ENCODE data around the gene PITPNM3. TPM values are rescaled to one million over a fixed set of nuclear protein-coding genes. Genes with fewer than 3 reads are reported as not detected.

PITPNM3 gene
- total RNA-seq, 2 donors from 2014 or later = 0.70 to 0.81 TPM

GRCh38 chr17:6524520-6524919, 31.8 kb downstream of the PITPNM3 start:
- DNase-seq = no peak

GRCh38 chr17:6523809-6524355, 32.5 kb downstream of the PITPNM3 start:
- H3K27ac Mint-ChIP-seq = no peak overlapping the region
- ATAC-seq (replicated peaks in 1 of 2) = no peak
- H3K27me3 Mint-ChIP-seq (ENCODE audit: low read depth) = peaks cover 6% of the 10 kb centered on the region
- no peaks in the 10 kb centered on the region for H3K36me3 Mint-ChIP-seq (ENCODE audit: insufficient read depth in 2 of 2)
- no peak for DNase-seq
- no peak overlapping the region for H3K4me3 Mint-ChIP-seq
- H3K4me1 Mint-ChIP-seq (ENCODE audit: low read depth) = no peaks in the 10 kb centered on the region
- no peaks in the 10 kb centered on the region for H3K9me3 Mint-ChIP-seq

More at GRCh38 chr17:6524520-6524919, 31.8 kb downstream of the PITPNM3 start:
- Mint-ChIP-seq H3K27ac (no peak overlapping the region), H3K27me3 (ENCODE audit: low read depth) (peaks cover 7% of the 10 kb centered on the region), H3K36me3 (ENCODE audit: insufficient read depth in 2 of 2) (no peaks in the 10 kb centered on the region), H3K4me1 (ENCODE audit: low read depth) (no peaks in the 10 kb centered on the region), H3K4me3 (no peak overlapping the region), H3K9me3 (no peaks in the 10 kb centered on the region)
- ATAC-seq (replicated peaks in 1 of 2) = no peak

GRCh38 chr17:6523330-6523729, 33.0 kb downstream of the PITPNM3 start:
- H3K36me3 Mint-ChIP-seq (ENCODE audit: insufficient read depth in 2 of 2) = no peaks in the 10 kb centered on the region
- H3K4me3 Mint-ChIP-seq = no peak overlapping the region
- no peak for DNase-seq

GRCh38 chr17:6521586-6521985, 34.8 kb downstream of the PITPNM3 start:
- Mint-ChIP-seq H3K4me1 (ENCODE audit: low read depth) (no peaks in the 10 kb centered on the region), H3K27ac (no peak overlapping the region), H3K4me3 (no peak overlapping the region), H3K27me3 (ENCODE audit: low read depth) (no peaks in the 10 kb centered on the region), H3K36me3 (ENCODE audit: insufficient read depth in 2 of 2) (no peaks in the 10 kb centered on the region), H3K9me3 (peaks cover 0 to 1% of the 10 kb centered on the region in 2 donors)
- DNase-seq = no peak
- ATAC-seq (replicated peaks in 1 of 2) = no peak

More at GRCh38 chr17:6523330-6523729, 33.0 kb downstream of the PITPNM3 start:
- ATAC-seq (replicated peaks in 1 of 2) = no peak
- Mint-ChIP-seq H3K4me1 (ENCODE audit: low read depth) (no peaks in the 10 kb centered on the region), H3K9me3 (peaks cover 0 to 1% of the 10 kb centered on the region in 2 donors), H3K27ac (no peak overlapping the region), H3K27me3 (ENCODE audit: low read depth) (peaks cover under 1% of the 10 kb centered on the region)

GRCh38 chr17:6517062-6517461, 39.3 kb downstream of the PITPNM3 start:
- H3K4me3 Mint-ChIP-seq = no peak overlapping the region
- no peaks in the 10 kb centered on the region for H3K36me3 Mint-ChIP-seq (ENCODE audit: insufficient read depth in 2 of 2)
- no peak overlapping the region for H3K27ac Mint-ChIP-seq
- no peak for ATAC-seq (replicated peaks in 1 of 2)
- DNase-seq = no peak
- peaks cover 1 to 2% of the 10 kb centered on the region in 2 donors for H3K9me3 Mint-ChIP-seq
- no peaks in the 10 kb centered on the region for H3K27me3 Mint-ChIP-seq (ENCODE audit: low read depth)
- no peaks in the 10 kb centered on the region for H3K4me1 Mint-ChIP-seq (ENCODE audit: low read depth)

GRCh38 chr17:6514371-6514770, 42.0 kb downstream of the PITPNM3 start:
- Mint-ChIP-seq H3K27me3 (ENCODE audit: low read depth) (no peaks in the 10 kb centered on the region), H3K27ac (no peak overlapping the region), H3K9me3 (peaks cover 1 to 2% of the 10 kb centered on the region in 2 donors), H3K36me3 (ENCODE audit: insufficient read depth in 2 of 2) (no peaks in the 10 kb centered on the region), H3K4me3 (no peak overlapping the region), H3K4me1 (ENCODE audit: low read depth) (no peaks in the 10 kb centered on the region)
- DNase-seq (no peak), ATAC-seq (replicated peaks in 1 of 2) (no peak)

- Mint-ChIP-seq H3K4me3 (no peak overlapping the region), H3K9me3 (peaks cover 0 to 2% of the 10 kb centered on the region in 2 donors), H3K27ac (no peak overlapping the region), H3K27me3 (ENCODE audit: low read depth) (no peaks in the 10 kb centered on the region), H3K4me1 (ENCODE audit: low read depth) (no peaks in the 10 kb centered on the region), H3K36me3 (ENCODE audit: insufficient read depth in 2 of 2) (no peaks in the 10 kb centered on the region)
- no peak for DNase-seq
- ATAC-seq (replicated peaks in 1 of 2) = no peak
Observed at GRCh38 chr17:6512552-6512951, 43.8 kb downstream of the PITPNM3 start.

GRCh38 chr17:6510321-6510977, 45.9 kb downstream of the PITPNM3 start:
- H3K4me1 Mint-ChIP-seq (ENCODE audit: low read depth) = no peaks in the 10 kb centered on the region
- DNase-seq (no peak), ATAC-seq (replicated peaks in 1 of 2) (no peak)
- H3K27ac Mint-ChIP-seq = no peak overlapping the region
- no peaks in the 10 kb centered on the region for H3K36me3 Mint-ChIP-seq (ENCODE audit: insufficient read depth in 2 of 2)
- H3K27me3 Mint-ChIP-seq (ENCODE audit: low read depth) = no peaks in the 10 kb centered on the region
- H3K4me3 Mint-ChIP-seq = no peak overlapping the region
- peaks cover 0 to 2% of the 10 kb centered on the region in 2 donors for H3K9me3 Mint-ChIP-seq

- peaks cover 0 to 2% of the 10 kb centered on the region in 2 donors for H3K9me3 Mint-ChIP-seq
- no peak overlapping the region for H3K27ac Mint-ChIP-seq
- no peak overlapping the region for H3K4me3 Mint-ChIP-seq
- no peaks in the 10 kb centered on the region for H3K36me3 Mint-ChIP-seq (ENCODE audit: insufficient read depth in 2 of 2)
- DNase-seq (no peak), ATAC-seq (replicated peaks in 1 of 2) (no peak)
- no peaks in the 10 kb centered on the region for H3K27me3 Mint-ChIP-seq (ENCODE audit: low read depth)
- H3K4me1 Mint-ChIP-seq (ENCODE audit: low read depth) = no peaks in the 10 kb centered on the region
Observed at GRCh38 chr17:6509921-6510320, 46.4 kb downstream of the PITPNM3 start.

- no peaks in the 10 kb centered on the region for H3K27me3 Mint-ChIP-seq (ENCODE audit: low read depth)
- no peak overlapping the region for H3K27ac Mint-ChIP-seq
- H3K36me3 Mint-ChIP-seq (ENCODE audit: insufficient read depth in 2 of 2) = no peaks in the 10 kb centered on the region
- no peak for DNase-seq
- no peaks in the 10 kb centered on the region for H3K9me3 Mint-ChIP-seq
- no peak overlapping the region for H3K4me3 Mint-ChIP-seq
- H3K4me1 Mint-ChIP-seq (ENCODE audit: low read depth) = no peaks in the 10 kb centered on the region
- no peak for ATAC-seq (replicated peaks in 1 of 2)
Observed at GRCh38 chr17:6509031-6509771, 47.2 kb downstream of the PITPNM3 start.

GRCh38 chr17:6508519-6509030, 47.8 kb downstream of the PITPNM3 start:
- no peak for DNase-seq
- Mint-ChIP-seq H3K36me3 (ENCODE audit: insufficient read depth in 2 of 2) (no peaks in the 10 kb centered on the region), H3K27me3 (ENCODE audit: low read depth) (no peaks in the 10 kb centered on the region), H3K4me1 (ENCODE audit: low read depth) (no peaks in the 10 kb centered on the region), H3K9me3 (no peaks in the 10 kb centered on the region), H3K27ac (no peak overlapping the region), H3K4me3 (no peak overlapping the region)
- no peak for ATAC-seq (replicated peaks in 1 of 2)

GRCh38 chr17:6508016-6508415, 48.3 kb downstream of the PITPNM3 start:
- DNase-seq = no peak
- H3K27me3 Mint-ChIP-seq (ENCODE audit: low read depth) = no peaks in the 10 kb centered on the region
- H3K4me1 Mint-ChIP-seq (ENCODE audit: low read depth) = no peaks in the 10 kb centered on the region
- H3K4me3 Mint-ChIP-seq = no peak overlapping the region
- H3K9me3 Mint-ChIP-seq = no peaks in the 10 kb centered on the region
- no peak for ATAC-seq (replicated peaks in 1 of 2)
- no peak overlapping the region for H3K27ac Mint-ChIP-seq
- H3K36me3 Mint-ChIP-seq (ENCODE audit: insufficient read depth in 2 of 2) = no peaks in the 10 kb centered on the region

- Mint-ChIP-seq H3K27me3 (ENCODE audit: low read depth) (no peaks in the 10 kb centered on the region), H3K4me1 (ENCODE audit: low read depth) (no peaks in the 10 kb centered on the region), H3K9me3 (no peaks in the 10 kb centered on the region), H3K4me3 (no peak overlapping the region), H3K36me3 (ENCODE audit: insufficient read depth in 2 of 2) (no peaks in the 10 kb centered on the region), H3K27ac (no peak overlapping the region)
- no peak for ATAC-seq (replicated peaks in 1 of 2)
- no peak for DNase-seq
Observed at GRCh38 chr17:6507535-6507934, 48.8 kb downstream of the PITPNM3 start.

Data from activated T-cell treated with anti-CD3 and anti-CD28 coated beads, Interleukin-2, amount 50 U/mL, for 72 hours (primary cell).